Measurements from ENCODE around the gene SPATA18.
"Not testable (repeated sequence)": the region's sequence is repeated elsewhere in the genome, so short reads cannot be mapped to it uniquely, and the experiment has no call there.

SPATA18 gene

DNA sequence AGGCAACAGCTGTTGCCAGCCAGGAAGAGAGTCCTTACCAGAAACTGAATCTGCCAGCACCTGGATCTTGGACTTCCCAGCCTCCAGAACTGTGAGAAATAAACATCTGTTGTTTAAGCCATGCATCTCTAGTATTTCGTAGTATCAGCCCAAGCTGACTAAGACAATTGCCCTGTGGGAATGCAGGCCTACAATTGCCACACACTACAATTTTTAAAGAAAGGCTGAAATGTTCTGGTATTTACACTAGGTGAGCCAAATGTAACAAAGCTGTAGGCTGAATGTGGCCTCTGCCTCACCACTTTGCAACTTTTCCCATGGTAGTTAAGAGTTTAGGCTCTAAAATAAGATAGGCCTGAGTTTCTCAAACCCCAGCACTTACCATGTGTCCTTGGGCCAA is 59.1 kb downstream of the SPATA18 start:
- DNase-seq: no peak

DNA sequence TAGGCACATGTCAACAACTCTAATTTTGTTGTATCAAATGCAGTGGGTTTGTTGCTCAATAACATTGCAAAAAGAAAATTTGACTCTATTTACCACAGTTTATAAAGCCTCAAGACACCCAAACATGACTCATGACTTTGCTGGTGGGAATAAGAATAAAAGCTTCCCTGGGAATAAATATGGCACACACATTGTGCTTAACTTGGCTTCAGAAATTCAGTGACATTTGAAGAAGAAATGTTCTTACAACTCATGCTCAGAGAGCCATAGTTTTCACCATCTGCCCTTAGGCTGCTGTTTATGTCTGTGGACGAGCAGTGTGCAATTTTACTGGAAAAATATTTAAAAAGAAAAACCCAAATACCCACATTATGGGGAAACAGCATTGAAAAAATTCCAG is 60.9 kb downstream of the SPATA18 start:
- DNase-seq: no peak

DNA sequence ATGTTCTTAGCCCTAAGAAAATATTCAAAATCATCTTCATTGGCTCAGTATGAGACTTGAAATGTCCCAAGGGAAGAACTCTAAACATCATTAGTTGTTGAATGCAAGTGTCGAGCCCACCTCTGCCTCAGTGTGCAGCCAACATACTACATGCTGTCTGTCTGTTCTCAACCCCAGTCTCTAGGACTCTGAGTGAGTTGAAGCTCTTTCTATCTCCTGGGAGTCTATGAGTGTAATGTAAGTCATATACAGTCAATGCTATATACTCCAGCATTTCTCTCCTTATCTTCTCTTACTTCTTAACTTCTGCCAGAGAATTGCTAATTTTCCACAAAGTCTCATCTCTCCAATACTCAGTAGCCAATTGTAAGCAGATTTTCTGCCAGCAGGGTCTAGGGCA is 61.3 kb downstream of the SPATA18 start:
- DNase-seq: peak; percentile 48

DNA sequence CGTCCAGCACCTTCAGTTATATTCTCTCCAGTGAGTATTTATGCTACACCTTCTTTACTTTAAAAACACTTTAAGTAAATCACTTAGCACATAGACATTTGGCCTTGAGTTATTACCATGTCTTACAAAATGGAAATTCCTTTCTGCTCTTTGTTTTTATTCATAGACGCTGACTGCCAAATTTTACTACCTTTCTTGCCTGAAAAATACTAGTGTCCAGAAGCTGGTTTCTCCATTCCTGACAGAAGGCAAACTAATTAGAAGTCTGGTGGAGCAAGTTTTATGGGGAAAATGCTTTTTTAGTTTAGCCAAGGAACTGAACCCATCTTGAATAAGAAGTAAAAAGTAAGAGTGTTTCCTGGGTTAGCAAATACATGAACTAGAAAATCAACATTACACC is 65.5 kb downstream of the SPATA18 start:
- no peak for DNase-seq

DNA sequence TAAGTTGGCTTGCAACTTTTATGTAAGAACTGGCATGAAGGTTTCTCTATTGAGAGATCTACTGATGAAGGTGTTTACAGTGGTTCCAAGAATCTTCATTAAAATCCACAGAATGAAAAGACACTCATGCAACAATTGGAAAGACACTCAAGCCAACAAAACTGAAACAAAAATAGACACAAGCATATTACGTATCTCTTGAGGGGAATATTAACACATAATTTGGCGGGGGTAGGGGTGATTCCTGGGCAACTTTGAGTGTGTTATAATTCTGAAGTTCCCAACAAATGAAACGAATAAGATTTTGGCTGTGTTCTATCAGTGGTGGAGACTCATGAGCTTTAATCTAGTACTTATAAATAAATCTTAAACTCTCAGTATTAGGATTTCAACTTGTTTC is 75.1 kb downstream of the SPATA18 start:
- DNase-seq: no peak

DNA sequence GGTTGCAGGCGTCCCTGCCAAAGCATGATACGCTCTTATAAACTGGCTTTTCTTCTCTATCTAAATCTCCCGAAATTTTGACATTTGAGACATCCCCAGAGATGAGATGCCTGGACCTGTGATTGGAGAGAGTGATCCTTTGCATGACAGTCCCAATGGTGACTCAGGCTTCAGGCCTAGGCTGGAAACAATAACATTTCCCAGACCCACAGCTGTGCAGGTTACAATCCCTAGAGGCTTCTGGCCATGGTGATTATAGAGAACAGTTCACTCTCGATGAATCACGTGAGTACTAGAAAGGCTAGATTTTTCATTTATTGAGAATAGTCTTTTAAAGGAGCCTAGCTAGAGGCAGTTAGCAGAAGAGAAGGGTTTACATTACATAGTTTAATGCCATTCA is 75.9 kb downstream of the SPATA18 start:
- peak; percentile 63 for DNase-seq

DNA sequence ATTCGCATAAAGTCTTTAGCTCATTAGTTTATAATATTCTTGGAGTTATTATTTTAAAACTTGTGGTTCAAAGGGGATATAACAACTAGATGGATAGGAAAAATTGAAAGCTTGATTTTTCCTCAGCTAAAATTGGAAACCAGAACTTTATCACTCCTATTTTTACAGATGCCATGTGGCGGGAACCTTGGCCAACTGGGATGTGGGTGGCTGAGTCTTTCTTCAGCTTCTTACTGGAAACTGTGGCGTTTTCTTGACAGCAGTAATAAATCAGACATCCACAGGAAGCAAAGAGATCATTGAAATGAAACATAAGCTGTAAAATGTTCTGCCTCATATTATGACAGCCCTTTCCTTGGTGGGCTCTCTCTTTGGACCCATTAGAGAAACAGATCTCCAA is 84.1 kb downstream of the SPATA18 start:
- DNase-seq: no peak

DNA sequence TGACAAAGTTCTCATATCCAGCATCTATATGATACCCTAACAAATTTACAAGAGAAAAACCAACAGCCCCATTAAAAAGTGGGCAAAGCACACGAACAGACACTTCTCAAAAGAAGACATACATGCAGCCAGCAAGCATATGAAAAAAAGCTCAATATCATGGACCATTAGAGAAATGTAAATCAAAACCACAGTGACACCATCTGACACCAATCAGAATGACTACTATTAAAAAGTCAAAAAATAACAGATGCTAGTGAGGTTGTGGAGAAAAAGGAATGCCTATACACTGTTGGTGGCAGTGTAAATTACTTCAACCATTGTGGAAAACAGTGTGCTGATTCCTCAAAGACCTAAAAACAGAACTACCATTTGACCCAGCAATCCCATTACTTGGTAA is 86.0 kb downstream of the SPATA18 start:
- DNase-seq: not testable (repeated sequence)

DNA sequence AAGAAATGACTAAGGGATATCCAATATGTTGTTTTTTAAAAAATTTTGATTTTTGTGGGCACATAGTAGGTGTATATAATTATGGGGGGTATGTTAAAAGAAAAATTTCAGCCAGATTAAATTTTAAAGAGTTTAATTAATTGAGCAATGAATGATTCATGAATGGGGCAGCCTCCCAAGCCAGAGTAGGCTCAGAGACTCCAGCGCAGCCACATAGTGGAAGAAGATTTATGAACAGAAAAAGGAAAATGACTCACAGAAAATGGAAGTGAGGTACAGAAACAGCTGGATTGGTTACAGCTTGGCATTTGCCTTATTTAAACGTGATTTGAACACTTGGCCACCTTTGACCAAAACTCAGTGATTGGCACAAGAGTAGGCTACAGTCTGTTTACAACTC is 91.7 kb downstream of the SPATA18 start:
- no peak for DNase-seq

DNA sequence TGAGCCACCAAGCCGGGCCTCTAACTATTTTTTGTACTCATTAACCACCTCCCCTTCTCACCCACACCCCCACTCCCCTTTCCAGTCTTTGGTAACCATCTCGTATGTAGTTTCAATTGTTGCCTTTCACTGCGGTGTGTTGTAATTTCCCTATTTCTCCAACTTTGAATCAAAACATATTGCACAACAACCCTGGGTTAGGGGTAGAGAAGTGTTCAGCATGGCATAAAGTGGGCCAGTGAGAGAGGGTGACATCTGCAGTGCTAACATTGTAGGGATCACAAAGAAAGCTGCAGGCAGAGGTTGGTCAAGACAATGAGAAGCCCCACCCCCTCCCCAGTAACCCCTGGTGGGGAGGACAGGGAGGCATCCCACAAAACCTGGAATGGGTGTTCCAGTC is 92.7 kb downstream of the SPATA18 start:
- DNase-seq: no peak

DNA sequence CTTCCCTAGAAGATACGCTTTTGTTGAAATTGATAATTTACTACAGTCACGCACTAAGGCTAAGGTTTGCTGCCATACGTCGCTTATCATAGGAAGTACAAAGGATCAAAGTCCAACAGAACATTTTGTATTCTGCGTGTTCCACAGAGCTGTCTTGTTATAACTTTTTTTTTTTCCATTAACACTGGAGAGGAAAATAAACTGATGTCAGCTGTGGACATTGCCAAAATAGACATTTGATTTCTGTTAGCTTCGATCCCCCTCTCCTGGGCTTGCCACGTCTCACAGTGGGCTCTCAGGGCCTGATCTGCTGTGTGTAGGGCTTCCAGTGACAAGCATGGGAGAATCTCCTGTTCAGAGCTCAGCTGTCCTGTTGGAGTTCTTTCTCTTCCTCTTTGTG is 93.3 kb downstream of the SPATA18 start:
- no peak for DNase-seq

All from right hindlimb (tissue), 1 donor.